GM12878 (cell line): ENCODE data around the gene COL8A2. TPM values are rescaled to one million over a fixed set of nuclear protein-coding genes. Genes with fewer than 3 reads are reported as not detected.

Source experiments
- ATAC-seq: fragments of 200-7000 bp; cut with Tn5 transposase; 3 replicates; pipeline ENCODE4 v1.9.1; 2020; ENCODE audit warnings: mild to moderate bottlenecking, moderate library complexity
- BruUV-seq: library from RNA; stranded (reverse); fragments of 400-500 nt; replicated peaks from 2 replicates; lab custom pipeline; 2021; lab: Mats Ljungman, UMichigan
- CTCF ChIA-PET: fragments of 300-600 bp; sonication (Branson Sonifier 250); formaldehyde crosslinking; extraction: SDS; loops from one replicate; lab custom pipeline; 2021; ENCODE audit warnings: inconsistent platforms; lab: Yijun Ruan, JAX
- POLR2A ChIA-PET: fragments of 350-600 bp; formaldehyde crosslinking; extraction: SDS; loops from one replicate; lab custom pipeline; 2021; ENCODE audit warnings: inconsistent platforms; lab: Charles Lee
- RAD21 ChIA-PET: fragments of 300-600 bp; sonication (Branson Sonifier 250); formaldehyde crosslinking; loops from one replicate; lab custom pipeline; 2023; ENCODE audit warnings: antibody characterized with exemption; ENCODE audit not compliant: unreplicated experiment; lab: Charles Lee
- SMC1A ChIA-PET: fragments of 300-600 bp; sonication (Branson Sonifier 250); formaldehyde crosslinking; loops from one replicate; lab custom pipeline; 2023; ENCODE audit not compliant: unreplicated experiment, uncharacterized antibody; lab: Charles Lee
- DNase-seq: peaks from one replicate; pipeline ENCODE4 v3.0.0-alpha.2; 2011; ENCODE audit warnings: low read depth, low spot score
- FAIRE-seq: peaks from 3 replicates; lab custom pipeline; 2011; peaks lifted over from hg19 to GRCh38; lab: Jason Lieb, UNC
- H2AFZ ChIP-seq: 2 replicates; pipeline ENCODE4 v1.6.0; 2011; ENCODE audit warnings: low read depth, low read length, control low read depth; ENCODE audit not compliant: control insufficient read depth
- H3K27ac ChIP-seq: 2 replicates; pipeline ENCODE4 v1.5.1; 2011; ENCODE audit warnings: control low read depth; ENCODE audit not compliant: control insufficient read depth, insufficient read depth
- H3K27me3 ChIP-seq, 2 experiments: replicated peaks in 1 of 2; 2 replicates each; pipeline versions ENCODE4 v1.6.0 to v1.6.1; 2011; ENCODE audit warnings: low read length in 1 of 2; ENCODE audit not compliant: control insufficient read depth in 2 of 2, insufficient read depth in 2 of 2
- H3K36me3 ChIP-seq, 2 experiments: 2 replicates each; pipeline ENCODE4 v1.5.1; 2011; ENCODE audit warnings: low read length in 1 of 2; ENCODE audit not compliant: control insufficient read depth in 2 of 2, insufficient read depth in 2 of 2
- H3K4me1 ChIP-seq: 2 replicates; pipeline ENCODE4 v1.6.1; 2011; ENCODE audit warnings: mild to moderate bottlenecking, low read length, moderate library complexity, mixed read lengths; ENCODE audit not compliant: control insufficient read depth, insufficient read depth
- H3K4me2 ChIP-seq: 2 replicates; pipeline ENCODE4 v1.6.0; 2011; ENCODE audit warnings: control low read depth; ENCODE audit not compliant: control insufficient read depth, insufficient read depth
- H3K4me3 ChIP-seq: fragments of 200-600 bp; sonication (generic); 2 replicates; pipeline ENCODE4 v1.5.1; 2016
- H3K79me2 ChIP-seq: 2 replicates; pipeline ENCODE4 v1.6.0; 2011; ENCODE audit warnings: low read length; ENCODE audit not compliant: control insufficient read depth, insufficient read depth
- H3K9ac ChIP-seq: 2 replicates; pipeline ENCODE4 v1.8.0; 2011; ENCODE audit warnings: low read length, control low read depth, mixed read lengths; ENCODE audit not compliant: control insufficient read depth, insufficient read depth
- H3K9me3 ChIP-seq: replicated peaks from 3 replicates; pipeline ENCODE4 v1.5.1; 2011; ENCODE audit warnings: mild to moderate bottlenecking, low read length; ENCODE audit not compliant: control insufficient read depth, insufficient read depth
- H4K20me1 ChIP-seq: 2 replicates; pipeline ENCODE4 v1.6.0; 2011; ENCODE audit not compliant: control insufficient read depth, insufficient read depth
- ATF7 ChIP-seq: fragments of 450-650 bp; IDR thresholded peaks from 2 replicates; pipeline ENCODE4 v1.6.1; 2016; ENCODE audit warnings: low read depth, mild to moderate bottlenecking
- BMI1 ChIP-seq: fragments of 450-650 bp; IDR thresholded peaks from 2 replicates; pipeline ENCODE4 v1.6.1; 2016; ENCODE audit warnings: mild to moderate bottlenecking, moderate library complexity, borderline replicate concordance
- CEBPB ChIP-seq, 2 experiments: fragments of 150-350 bp in 1 of 2; IDR thresholded peaks; 2 replicates each; pipeline ENCODE4 v1.6.1; 2012 to 2014; ENCODE audit warnings: low read depth in 2 of 2, low read length in 2 of 2, borderline replicate concordance in 1 of 2, inconsistent platforms in 1 of 2
- EED ChIP-seq: sonication (generic); IDR thresholded peaks from 2 replicates; pipeline ENCODE4 v1.6.1; 2016; ENCODE audit warnings: antibody characterized with exemption, low read depth
- ESRRA ChIP-seq: IDR thresholded peaks from 2 replicates; pipeline ENCODE4 v1.6.1; 2012; ENCODE audit warnings: mild to moderate bottlenecking, low read length, improper control_type of control experiment
- ETV6 ChIP-seq, 2 experiments: fragments of 450-650 bp in 1 of 2; IDR thresholded peaks in 1 of 2; conservative IDR thresholded peaks in 1 of 2; 2 replicates each; pipeline ENCODE4 v1.6.1; 2014; ENCODE audit warnings: antibody characterized with exemption in 1 of 2, borderline replicate concordance in 1 of 2, low read depth in 1 of 2, mild to moderate bottlenecking in 1 of 2, moderate library complexity in 1 of 2
- GABPA ChIP-seq: IDR thresholded peaks from 2 replicates; pipeline ENCODE4 v1.6.1; 2014; ENCODE audit warnings: antibody characterized with exemption, low read depth, mild to moderate bottlenecking, inconsistent platforms
- MEF2B ChIP-seq: fragments of 450-650 bp; IDR thresholded peaks from 2 replicates; pipeline ENCODE4 v1.6.1; 2018; ENCODE audit warnings: mild to moderate bottlenecking, moderate library complexity; ENCODE audit not compliant: partially characterized antibody, poor library complexity, severe bottlenecking
- NFIC ChIP-seq: IDR thresholded peaks from 2 replicates; pipeline ENCODE4 v1.6.1; 2012; ENCODE audit warnings: low read depth, mild to moderate bottlenecking, inconsistent platforms, low read length, moderate library complexity
- NFXL1 ChIP-seq: fragments of 450-650 bp; IDR thresholded peaks from 2 replicates; pipeline ENCODE4 v1.6.1; 2017; ENCODE audit warnings: antibody characterized with exemption, mild to moderate bottlenecking, borderline replicate concordance
- RB1 ChIP-seq: fragments of 450-650 bp; formaldehyde crosslinking; IDR thresholded peaks from 2 replicates; pipeline ENCODE4 v1.6.1; 2017; ENCODE audit warnings: mild to moderate bottlenecking, borderline replicate concordance
- SUPT20H ChIP-seq: IDR thresholded peaks from 2 replicates; pipeline ENCODE4 v1.6.1; 2011; ENCODE audit warnings: low read depth, mild to moderate bottlenecking, low read length, moderate library complexity, borderline replicate concordance; ENCODE audit not compliant: control insufficient read depth
- TAF1 ChIP-seq: IDR thresholded peaks from 2 replicates; pipeline ENCODE4 v1.6.1; 2011; ENCODE audit warnings: mild to moderate bottlenecking, low read depth, low read length, borderline replicate concordance
- TCF3 ChIP-seq: IDR thresholded peaks from 2 replicates; pipeline ENCODE4 v1.6.1; 2012; ENCODE audit warnings: low read depth, mild to moderate bottlenecking, low read length, borderline replicate concordance; ENCODE audit not compliant: insufficient read depth
- WRNIP1 ChIP-seq: IDR thresholded peaks from 2 replicates; pipeline ENCODE4 v1.6.1; 2011; ENCODE audit warnings: low read depth, low read length, improper control_type of control experiment, borderline replicate concordance
- ZNF207 ChIP-seq: fragments of 450-650 bp; IDR thresholded peaks from 2 replicates; pipeline ENCODE4 v1.6.1; 2014; ENCODE audit warnings: antibody characterized with exemption, mild to moderate bottlenecking, borderline replicate concordance
- ZZZ3 ChIP-seq: IDR thresholded peaks from 2 replicates; pipeline ENCODE4 v1.6.1; 2011; ENCODE audit warnings: low read depth; ENCODE audit not compliant: control insufficient read depth, insufficient read length
- WGBS: methylation state at CpG from one replicate; pipeline ENCODE4 v1.1.6; 2016; ENCODE audit warnings: low lambda C conversion rate; ENCODE audit not compliant: insufficient replicate concordance, insufficient coverage; ENCODE audit errors: missing lambda C conversion rate; 5-methylcytosine and 5-hydroxymethylcytosine counted together
- in situ Hi-C: fragments of 300-500 bp; cut with MboI; formaldehyde crosslinking; loops from 9 replicates; pipeline ENCODE4 v1.14.3; 2018; ENCODE audit warnings: mixed read lengths
- intact Hi-C: fragments of 100-400 bp; cut with micrococcal nuclease; formaldehyde crosslinking; loops from one replicate; pipeline ENCODE4 v1.14.2; 2022; ENCODE audit not compliant: unreplicated experiment
- polyA plus RNA-seq, 11 experiments: library from polyadenylated mRNA; depleted of rRNA in 4 of 11; unstranded in 6 of 11; stranded (reverse) in 5 of 11; fragments of >200 nt; fragmentation: Nextera tagmentation in 4 of 11; fragmentation: Illumina TruSeq in 1 of 11; extraction: Ambion mirVana in 4 of 11; extraction: Trizol in 1 of 11; gene quantifications; 1 replicate in 1 of 11; 2 replicates in 10 of 11; pipeline versions ENCODE4 v1.2.1 to v1.2.3, GENCODE V29; 2011 to 2016; ENCODE audit warnings: inconsistent platforms in 2 of 11, missing spikeins in 2 of 11, low read depth in 1 of 11
- total RNA-seq, 4 experiments: library from RNA; depleted of rRNA in 3 of 4; stranded (reverse); fragments of >200 nt in 3 of 4; fragmentation: Illumina TruSeq in 1 of 4; extraction: Trizol in 1 of 4; gene quantifications; 2 replicates each; pipeline versions ENCODE4 v1.2.1 to v1.2.3, GENCODE V29; 2013 to 2021
- TF ChIP-seq, protein P1 (sequence below): fragments of 450-650 bp; IDR thresholded peaks from 2 replicates; pipeline ENCODE4 v1.6.1; 2016; ENCODE audit warnings: mild to moderate bottlenecking, moderate library complexity, borderline replicate concordance

The COL8A2 gene
- total and polyA plus RNA-seq, 10 of the 15 experiments (the other 5 are each of a cell fraction or from before 2014, with no cell fraction given) = 0.01 TPM; not detected in 9

DNA sequence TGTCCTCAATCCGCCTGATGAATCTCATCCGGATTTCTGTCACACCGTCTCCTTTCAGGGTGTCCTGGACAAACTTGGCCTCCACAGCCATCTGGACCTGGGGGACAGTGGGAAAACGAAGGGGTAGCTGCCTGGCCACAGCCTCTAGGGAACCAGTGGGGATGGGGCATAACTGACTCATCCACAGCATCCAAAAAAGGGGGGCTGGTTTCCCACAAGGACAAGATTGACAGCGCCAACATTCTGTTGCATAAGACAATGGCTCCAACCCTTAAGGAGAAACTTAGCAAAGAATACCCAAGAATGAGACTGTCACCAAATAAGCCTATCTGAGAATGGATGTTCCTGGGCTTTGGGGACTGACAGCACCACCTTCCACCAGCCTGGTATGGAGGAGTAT lies 12.2 kb upstream of the COL8A2 start (continued):
- TF ChIP-seq ATF7 = no peak
- TF ChIP-seq, all 136 proteins: peak for 0

DNA sequence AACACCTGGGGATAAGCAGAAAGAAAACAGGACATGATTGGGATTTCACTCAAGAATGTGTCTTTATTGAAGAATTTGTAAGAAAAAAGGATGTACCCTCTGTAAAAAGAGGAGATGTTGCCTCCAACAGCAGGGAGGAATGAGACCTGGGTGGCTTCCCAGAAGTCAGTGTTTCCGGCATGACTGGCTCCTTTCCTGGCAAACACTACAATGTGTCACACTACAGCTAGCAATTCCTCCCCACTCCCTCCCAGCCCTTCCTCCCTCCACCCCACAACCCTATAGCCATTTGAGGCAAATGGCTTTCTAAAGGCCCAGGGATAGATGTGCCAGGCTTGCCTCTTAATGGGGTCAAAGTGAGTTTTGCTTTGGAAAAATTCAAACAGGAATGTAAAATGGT lies 11.5 kb upstream of the COL8A2 start:
- Histone ChIP-seq H3K9ac (no peak overlapping the region), H3K27me3 (no peaks in the 10 kb centered on the region), H3K79me2 (peaks cover 1% of the 10 kb centered on the region; the same call in 1 of the 2 replicates), H3K36me3 (peaks cover 2 to 8% of the 10 kb centered on the region in 2 experiments; a peak in 2 of 4 replicates), H3K4me3 (no peak overlapping the region), H3K9me3 (no peaks in the 10 kb centered on the region), H2AFZ (no peak overlapping the region), H3K27ac (no peak overlapping the region), H3K4me1 (no peaks in the 10 kb centered on the region), H3K4me2 (no peak overlapping the region), H4K20me1 (no peaks in the 10 kb centered on the region)
- ChIA-PET SMC1A (interaction anchor here (1.1 to 1.3 kb wide), 2 partner anchors 37 to 51 kb away, joined by 4 read pairs; no protein-coding TSS in a partner anchor), CTCF (interaction anchor here (4.7 kb wide), 1 partner anchor 35 kb away, joined by 56 read pairs; no protein-coding TSS in a partner anchor), POLR2A (no interaction called here), RAD21 (no interaction called here)
- TF ChIP-seq TAF1 (no peak), GABPA (no peak), EED (no peak), ZZZ3 (no peak), ESRRA (no peak), ZNF207 (no peak), SUPT20H (no peak), WRNIP1 (no peak), NFIC (no peak), ETV6 (conservative IDR thresholded peaks at IDR 0.05 in 1 of 2, IDR thresholded peaks at IDR 0.05 in 1 of 2; ENCODE audit: borderline replicate concordance in 1 of 2, low read depth in 1 of 2) (no peak), MEF2B (no peak), BMI1 (no peak), NFXL1 (no peak), CEBPB (IDR thresholded peaks at IDR 0.05; ENCODE audit: borderline replicate concordance in 1 of 2, low read depth in 2 of 2, low read length in 2 of 2) (no peak), RB1 (no peak), TCF3 (no peak)
- TF ChIP-seq, protein P1, sequence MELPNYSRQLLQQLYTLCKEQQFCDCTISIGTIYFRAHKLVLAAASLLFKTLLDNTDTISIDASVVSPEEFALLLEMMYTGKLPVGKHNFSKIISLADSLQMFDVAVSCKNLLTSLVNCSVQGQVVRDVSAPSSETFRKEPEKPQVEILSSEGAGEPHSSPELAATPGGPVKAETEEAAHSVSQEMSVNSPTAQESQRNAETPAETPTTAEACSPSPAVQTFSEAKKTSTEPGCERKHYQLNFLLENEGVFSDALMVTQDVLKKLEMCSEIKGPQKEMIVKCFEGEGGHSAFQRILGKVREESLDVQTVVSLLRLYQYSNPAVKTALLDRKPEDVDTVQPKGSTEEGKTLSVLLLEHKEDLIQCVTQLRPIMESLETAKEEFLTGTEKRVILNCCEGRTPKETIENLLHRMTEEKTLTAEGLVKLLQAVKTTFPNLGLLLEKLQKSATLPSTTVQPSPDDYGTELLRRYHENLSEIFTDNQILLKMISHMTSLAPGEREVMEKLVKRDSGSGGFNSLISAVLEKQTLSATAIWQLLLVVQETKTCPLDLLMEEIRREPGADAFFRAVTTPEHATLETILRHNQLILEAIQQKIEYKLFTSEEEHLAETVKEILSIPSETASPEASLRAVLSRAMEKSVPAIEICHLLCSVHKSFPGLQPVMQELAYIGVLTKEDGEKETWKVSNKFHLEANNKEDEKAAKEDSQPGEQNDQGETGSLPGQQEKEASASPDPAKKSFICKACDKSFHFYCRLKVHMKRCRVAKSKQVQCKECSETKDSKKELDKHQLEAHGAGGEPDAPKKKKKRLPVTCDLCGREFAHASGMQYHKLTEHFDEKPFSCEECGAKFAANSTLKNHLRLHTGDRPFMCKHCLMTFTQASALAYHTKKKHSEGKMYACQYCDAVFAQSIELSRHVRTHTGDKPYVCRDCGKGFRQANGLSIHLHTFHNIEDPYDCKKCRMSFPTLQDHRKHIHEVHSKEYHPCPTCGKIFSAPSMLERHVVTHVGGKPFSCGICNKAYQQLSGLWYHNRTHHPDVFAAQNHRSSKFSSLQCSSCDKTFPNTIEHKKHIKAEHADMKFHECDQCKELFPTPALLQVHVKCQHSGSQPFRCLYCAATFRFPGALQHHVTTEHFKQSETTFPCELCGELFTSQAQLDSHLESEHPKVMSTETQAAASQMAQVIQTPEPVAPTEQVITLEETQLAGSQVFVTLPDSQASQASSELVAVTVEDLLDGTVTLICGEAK = no peak
- ATAC-seq = no peak
- intact Hi-C loops = no loop called here
- in situ Hi-C loops = no loop called here
- no TSS peak for BruUV-seq
- WGBS = 100% methylated on average over 1 of the region's 1 CpG
- DNase-seq = no peak
- no peak for FAIRE-seq
